ENCODE data around the gene TRIM33. TPM values are rescaled to one million over a fixed set of nuclear protein-coding genes. Genes with fewer than 3 reads are reported as not detected.
"Not testable (repeated sequence)": the region's sequence is repeated elsewhere in the genome, so short reads cannot be mapped to it uniquely, and the experiment has no call there.

TRIM33 gene
- total RNA-seq, 2 experiments from 2014 or later, result 43.8 to 45.6 TPM

DNA sequence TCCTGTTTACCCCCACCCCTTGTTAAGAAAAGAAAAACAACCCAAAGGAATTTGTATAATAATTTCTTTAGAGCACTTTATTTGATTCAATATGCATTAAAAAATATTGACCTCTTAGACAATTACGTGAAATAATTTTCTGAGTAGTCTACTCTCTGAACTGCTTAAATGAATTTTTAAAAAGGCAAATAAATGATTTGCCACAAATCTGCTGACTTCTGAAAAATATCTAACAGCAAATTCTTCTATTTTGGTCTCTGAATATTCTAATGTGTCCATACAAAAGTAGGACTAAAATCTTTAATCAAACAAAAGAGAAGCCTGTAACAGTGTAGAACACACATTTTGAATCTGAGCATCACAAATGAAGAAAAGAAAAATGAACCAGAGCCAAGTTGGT lies 115.1 kb downstream of the TRIM33 start:
- peaks cover 47% of the 10 kb centered on the region for H3K36me3 Mint-ChIP-seq
- DNase-seq (no peak), ATAC-seq (ENCODE audit: low read depth) (no peak)
- no peaks in the 10 kb centered on the region for H3K27me3 Mint-ChIP-seq
- POLR2A ChIA-PET, result no interaction called here
- H3K9me3 Mint-ChIP-seq, result no peaks in the 10 kb centered on the region
- no peak overlapping the region for H3K4me3 Mint-ChIP-seq
- no peaks in the 10 kb centered on the region for H3K4me1 Mint-ChIP-seq
- H3K27ac Mint-ChIP-seq, result no peak overlapping the region

DNA sequence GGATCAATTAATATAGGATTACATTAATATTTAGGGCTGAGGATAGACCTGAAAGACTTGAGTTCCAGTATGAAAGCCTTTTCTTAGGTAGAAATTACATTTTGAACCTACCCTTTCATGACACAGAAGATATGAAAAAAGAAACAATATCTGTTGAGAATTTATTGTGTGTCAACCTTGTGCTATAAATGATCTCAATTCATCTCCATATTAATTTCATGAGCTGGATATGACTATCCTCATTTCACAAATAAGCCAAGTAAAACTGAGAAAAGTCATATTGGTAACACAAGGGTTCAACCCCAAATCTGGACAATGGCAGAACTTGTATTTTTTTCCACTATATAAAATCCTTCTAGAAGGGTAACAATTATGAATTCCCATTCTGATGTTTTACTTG lies 120.0 kb downstream of the TRIM33 start:
- no peak for ATAC-seq (ENCODE audit: low read depth)

DNA sequence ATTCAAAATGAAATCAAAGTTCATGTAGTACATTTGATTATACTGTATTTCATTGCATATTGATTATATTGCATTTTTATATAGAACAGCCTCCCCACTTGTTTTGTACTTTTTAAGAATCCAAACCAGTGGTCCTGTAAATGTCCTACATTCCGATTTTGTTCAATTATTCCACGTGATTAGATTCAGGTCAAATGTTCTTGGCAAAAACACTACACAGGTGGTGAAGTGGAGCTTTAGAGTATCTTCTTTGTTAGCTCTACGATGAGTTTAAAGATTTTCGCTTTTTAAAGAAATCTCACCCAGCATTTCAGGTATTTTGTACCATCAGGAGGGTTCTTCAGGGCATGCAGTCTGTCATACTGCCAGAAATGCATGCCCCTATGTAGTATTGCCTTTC lies 120.6 kb downstream of the TRIM33 start:
- no peak overlapping the region for H3K27ac Mint-ChIP-seq
- no peaks in the 10 kb centered on the region for H3K4me1 Mint-ChIP-seq
- peaks cover 9% of the 10 kb centered on the region for H3K9me3 Mint-ChIP-seq
- no peak overlapping the region for H3K4me3 Mint-ChIP-seq
- ATAC-seq (ENCODE audit: low read depth) (no peak), DNase-seq (no peak)
- POLR2A ChIA-PET, result no interaction called here
- H3K36me3 Mint-ChIP-seq, result peaks cover 43% of the 10 kb centered on the region
- H3K27me3 Mint-ChIP-seq, result no peaks in the 10 kb centered on the region

More for the DNA sequence above, 120.0 kb downstream of the TRIM33 start:
- Mint-ChIP-seq H3K36me3 (peaks cover 43% of the 10 kb centered on the region), H3K4me3 (no peak overlapping the region), H3K27ac (no peak overlapping the region), H3K27me3 (no peaks in the 10 kb centered on the region), H3K9me3 (peaks cover 8% of the 10 kb centered on the region), H3K4me1 (no peaks in the 10 kb centered on the region)
- no peak for DNase-seq
- POLR2A ChIA-PET, result no interaction called here

DNA sequence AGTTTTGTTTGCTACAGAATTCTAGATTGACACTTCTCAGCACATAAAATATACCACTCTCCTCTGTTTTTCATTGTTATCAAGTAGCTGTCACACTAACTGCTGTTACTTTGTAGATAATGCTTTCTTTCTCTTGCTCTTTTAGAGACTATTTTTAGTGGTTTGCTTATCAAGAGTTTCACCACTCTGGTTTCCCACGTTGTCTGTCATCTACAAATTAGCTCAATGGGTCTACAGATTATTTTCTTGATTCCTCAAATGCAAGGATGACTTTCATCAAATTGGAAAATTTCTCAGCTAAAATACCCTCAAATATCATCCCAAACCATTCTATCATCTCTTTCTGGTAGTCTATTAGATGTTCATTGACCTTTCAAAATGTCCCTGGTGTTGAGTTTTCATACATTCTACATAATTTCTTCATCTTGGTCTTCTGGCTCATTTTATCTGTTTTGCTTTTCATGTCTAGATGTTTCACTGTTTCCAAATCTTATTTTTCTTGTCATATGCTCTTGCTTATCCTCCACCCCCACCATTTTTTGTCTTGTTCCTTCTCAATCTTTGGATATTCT lies 122.5 kb downstream of the TRIM33 start:
- ATAC-seq (ENCODE audit: low read depth) (no peak), DNase-seq (no peak)
- Mint-ChIP-seq H3K4me3 (no peak overlapping the region), H3K27me3 (no peaks in the 10 kb centered on the region), H3K27ac (no peak overlapping the region), H3K4me1 (no peaks in the 10 kb centered on the region), H3K9me3 (peaks cover 16% of the 10 kb centered on the region), H3K36me3 (peaks cover 31% of the 10 kb centered on the region)
- POLR2A ChIA-PET, result no interaction called here

DNA sequence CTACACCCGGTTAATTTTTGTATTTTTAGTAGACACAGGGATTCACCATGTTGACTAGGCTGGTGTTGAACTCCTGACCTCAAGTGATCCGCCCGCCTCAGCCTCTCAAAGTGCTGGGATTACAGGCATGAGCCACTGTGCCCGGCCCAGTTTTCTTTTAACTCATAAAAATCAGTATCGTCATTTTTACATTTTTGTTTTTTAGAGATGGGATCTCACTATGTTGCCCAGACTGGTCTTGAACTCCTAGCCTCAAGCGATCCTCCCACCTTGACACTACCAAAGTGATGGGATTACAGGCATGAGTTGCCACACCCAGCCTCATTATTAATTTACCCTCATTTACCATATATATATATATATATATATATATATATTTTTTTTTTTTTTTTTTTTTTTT lies 123.4 kb downstream of the TRIM33 start:
- not testable (repeated sequence) for ATAC-seq (ENCODE audit: low read depth); H3K27ac Mint-ChIP-seq; H3K27me3 Mint-ChIP-seq; DNase-seq; H3K4me3 Mint-ChIP-seq; H3K4me1 Mint-ChIP-seq
- Mint-ChIP-seq H3K9me3 (peaks cover 16% of the 10 kb centered on the region), H3K36me3 (peaks cover 31% of the 10 kb centered on the region)
- POLR2A ChIA-PET, result interaction anchor here (1.2 kb wide), 1 partner anchor 124 kb away, joined by 4 read pairs; the partner anchor contains the start of gene TRIM33

DNA sequence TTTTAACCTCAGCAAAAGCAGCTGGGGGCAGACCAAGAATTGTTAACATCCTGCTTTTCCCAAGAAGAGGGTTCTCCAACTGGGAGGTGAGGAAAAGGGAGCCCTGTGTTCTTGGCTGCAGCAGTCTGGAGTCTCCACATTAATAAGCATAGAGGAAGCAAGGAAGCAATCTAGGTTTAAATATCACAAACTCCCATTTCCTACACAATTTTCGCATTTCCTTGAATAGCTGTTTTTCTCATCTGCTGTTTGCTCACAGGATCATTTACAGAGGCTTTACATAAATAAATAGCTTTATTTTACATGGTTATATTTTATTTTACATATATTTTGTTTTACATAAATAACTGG lies 124.0 kb downstream of the TRIM33 start:
- POLR2A ChIA-PET, result interaction anchor here (1.2 kb wide), 1 partner anchor 124 kb away, joined by 4 read pairs; the partner anchor contains the start of gene TRIM33
- no peaks in the 10 kb centered on the region for H3K27me3 Mint-ChIP-seq
- H3K4me3 Mint-ChIP-seq, result no peak overlapping the region
- no peak for DNase-seq
- H3K27ac Mint-ChIP-seq, result no peak overlapping the region
- H3K9me3 Mint-ChIP-seq, result peaks cover 19% of the 10 kb centered on the region
- H3K4me1 Mint-ChIP-seq, result no peaks in the 10 kb centered on the region
- ATAC-seq (ENCODE audit: low read depth), result no peak
- H3K36me3 Mint-ChIP-seq, result peaks cover 26% of the 10 kb centered on the region

DNA sequence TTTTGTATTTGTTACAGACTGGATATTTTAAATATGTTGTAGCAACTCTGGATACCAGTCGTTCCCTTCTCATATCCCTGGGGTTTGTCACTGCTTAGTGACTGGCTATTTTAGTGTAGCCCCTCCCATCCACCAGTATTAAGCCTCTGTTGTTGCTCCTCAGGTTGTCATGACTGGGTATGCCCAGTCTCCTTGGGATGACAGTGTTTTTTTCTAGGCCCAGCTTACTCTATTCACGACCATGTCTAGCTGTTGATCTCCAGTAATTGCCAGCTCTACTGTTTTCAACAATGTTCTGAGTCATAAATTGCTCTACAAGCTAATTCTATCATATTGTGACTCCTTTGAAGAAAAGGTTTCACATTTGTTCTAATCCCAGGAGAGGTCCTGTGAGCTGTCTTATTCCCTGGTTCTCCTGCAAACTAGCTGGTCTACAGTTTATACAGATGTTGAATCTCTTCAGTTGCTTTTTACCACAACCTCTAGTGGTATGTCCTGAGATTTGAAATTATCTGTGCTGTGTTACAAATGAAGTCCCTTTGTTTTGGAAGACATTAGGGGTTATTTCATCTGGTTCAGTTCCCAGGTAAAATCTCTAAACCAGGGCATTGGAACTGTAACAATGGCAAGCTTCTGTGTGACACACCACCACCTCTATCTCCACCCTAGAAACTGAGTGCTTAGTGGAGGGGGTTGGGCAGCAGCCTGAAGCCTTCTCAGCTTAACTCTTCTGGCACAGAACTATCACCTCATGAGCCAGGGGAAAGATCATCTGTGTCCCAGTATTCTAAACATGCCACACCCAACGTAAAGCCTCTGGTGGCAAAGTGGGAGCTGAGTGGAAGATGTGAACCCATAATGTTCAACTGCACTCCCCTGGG lies 124.6 kb downstream of the TRIM33 start:
- DNase-seq (no peak), ATAC-seq (ENCODE audit: low read depth) (no peak)
- Mint-ChIP-seq H3K9me3 (peaks cover 19% of the 10 kb centered on the region), H3K27ac (no peak overlapping the region), H3K4me3 (no peak overlapping the region), H3K36me3 (peaks cover 21% of the 10 kb centered on the region), H3K27me3 (no peaks in the 10 kb centered on the region), H3K4me1 (no peaks in the 10 kb centered on the region)
- POLR2A ChIA-PET, result interaction anchor here (1.2 kb wide), 1 partner anchor 125 kb away, joined by 4 read pairs; the partner anchor contains the start of gene TRIM33

DNA sequence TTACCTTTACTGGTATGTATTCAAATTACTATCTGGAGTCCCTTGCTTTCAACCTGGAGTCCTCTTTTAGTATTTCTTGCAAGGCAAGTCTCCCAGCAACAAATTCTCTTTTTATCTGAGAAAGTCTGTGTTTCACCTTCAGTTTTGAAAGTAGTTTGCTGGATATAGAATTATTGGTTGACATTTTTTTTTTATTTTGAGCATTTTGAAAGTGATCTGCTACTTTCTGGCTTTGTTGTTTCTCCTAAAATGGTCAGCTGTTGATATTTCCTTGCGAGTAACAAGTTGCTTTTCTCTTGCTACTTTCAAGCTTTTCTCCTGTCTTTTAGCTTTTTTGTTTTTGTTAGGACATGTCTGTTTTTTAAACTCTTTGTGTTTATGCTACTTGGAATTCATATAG lies 126.1 kb downstream of the TRIM33 start:
- DNase-seq (no peak), ATAC-seq (ENCODE audit: low read depth) (no peak)
- H3K4me3 Mint-ChIP-seq, result no peak overlapping the region
- H3K9me3 Mint-ChIP-seq, result peaks cover 20% of the 10 kb centered on the region
- POLR2A ChIA-PET, result no interaction called here
- no peaks in the 10 kb centered on the region for H3K4me1 Mint-ChIP-seq
- no peaks in the 10 kb centered on the region for H3K27me3 Mint-ChIP-seq
- H3K27ac Mint-ChIP-seq, result no peak overlapping the region
- peaks cover 10% of the 10 kb centered on the region for H3K36me3 Mint-ChIP-seq

DNA sequence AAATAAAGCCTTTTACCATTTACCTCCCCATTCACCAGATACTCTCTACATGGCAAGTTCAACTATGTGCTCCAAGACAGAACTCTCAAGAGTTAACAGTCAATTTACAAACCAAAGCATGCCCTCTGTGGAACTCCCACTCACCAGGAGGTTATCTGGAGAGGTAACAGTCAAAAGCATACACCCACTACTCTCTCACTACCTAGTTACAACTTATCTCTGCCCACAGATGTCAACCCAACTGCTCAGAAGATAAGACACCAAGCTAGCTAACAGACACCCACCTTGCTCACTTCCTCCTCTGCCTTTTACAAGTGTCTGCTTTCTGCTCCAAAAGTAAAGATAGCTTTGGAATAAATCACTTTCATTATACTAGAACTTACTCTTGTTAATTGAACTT lies 131.0 kb downstream of the TRIM33 start:
- Mint-ChIP-seq H3K4me3 (no peak overlapping the region), H3K27ac (no peak overlapping the region), H3K4me1 (no peaks in the 10 kb centered on the region), H3K27me3 (no peaks in the 10 kb centered on the region), H3K9me3 (peaks cover 24% of the 10 kb centered on the region), H3K36me3 (no peaks in the 10 kb centered on the region)
- no peak for DNase-seq
- POLR2A ChIA-PET, result interaction anchor here (0.7 kb wide), 1 partner anchor 282 kb away, joined by 5 read pairs; no protein-coding TSS in a partner anchor
- no peak for ATAC-seq (ENCODE audit: low read depth)

DNA sequence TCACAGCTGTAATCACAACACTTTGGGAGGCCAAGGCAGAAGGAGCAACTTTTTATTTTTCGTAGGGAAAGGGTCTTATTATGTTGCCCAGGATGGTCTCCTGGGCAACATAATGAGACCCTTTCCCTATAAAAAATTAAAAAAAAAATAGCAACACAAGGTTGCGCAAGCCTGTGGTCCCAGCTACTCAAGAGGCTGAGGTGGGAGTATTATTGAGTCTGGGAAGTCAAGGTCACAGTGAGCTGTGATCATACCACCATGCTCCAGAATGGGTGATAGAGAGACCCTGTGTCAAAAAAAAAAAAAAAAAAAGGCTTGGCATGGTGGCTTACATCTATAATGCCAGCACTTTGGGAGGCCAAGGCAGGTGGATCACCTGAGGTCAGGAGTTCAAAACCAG lies 131.6 kb downstream of the TRIM33 start:
- Mint-ChIP-seq H3K4me3 (no peak overlapping the region), H3K27ac (no peak overlapping the region), H3K36me3 (no peaks in the 10 kb centered on the region), H3K9me3 (peaks cover 21% of the 10 kb centered on the region), H3K4me1 (no peaks in the 10 kb centered on the region), H3K27me3 (no peaks in the 10 kb centered on the region)
- no peak for ATAC-seq (ENCODE audit: low read depth)
- POLR2A ChIA-PET, result interaction anchor here (0.7 kb wide), 2 partner anchors 10 to 281 kb away, joined by 3 to 5 read pairs; no protein-coding TSS in a partner anchor
- DNase-seq, result no peak

DNA sequence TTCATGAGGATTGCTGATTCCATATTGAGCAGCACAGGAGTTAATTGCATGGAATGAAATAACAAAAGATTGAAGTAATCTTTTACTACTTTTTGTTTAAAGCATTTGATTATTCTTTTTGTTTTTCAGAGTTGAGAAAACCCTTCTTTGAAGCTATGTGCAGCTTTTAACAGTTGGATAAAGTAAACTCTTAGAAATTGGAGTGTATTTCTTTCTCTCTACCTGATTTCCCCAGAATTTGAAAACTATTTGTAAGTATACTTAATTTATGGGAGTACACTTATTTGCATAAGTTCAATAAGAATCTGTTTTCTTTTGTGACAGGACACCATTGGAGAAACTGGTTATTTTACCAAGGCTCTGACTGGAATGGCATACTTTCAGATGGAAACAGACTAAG lies 133.6 kb downstream of the TRIM33 start:
- H3K9me3 Mint-ChIP-seq, result peaks cover 23% of the 10 kb centered on the region

DNA sequence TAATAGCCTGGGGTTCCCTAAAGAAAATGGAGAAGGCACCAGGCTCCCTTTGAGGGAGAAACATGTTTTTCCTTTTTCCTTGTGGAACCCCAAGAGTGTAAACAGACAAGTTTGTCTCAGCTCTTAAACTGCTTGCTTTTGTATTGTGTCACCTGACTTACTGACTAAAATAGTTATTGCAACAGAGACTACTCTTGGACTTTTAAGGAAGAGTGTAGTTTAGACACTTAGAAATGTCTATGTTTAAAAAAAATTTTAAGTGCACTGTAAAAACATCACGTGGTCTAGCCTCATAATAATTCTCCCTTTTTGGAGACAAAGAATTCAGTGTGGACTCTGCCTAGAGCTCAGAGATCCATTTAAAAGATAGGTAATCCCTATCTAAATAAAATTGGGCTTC lies 141.1 kb downstream of the TRIM33 start:
- H3K36me3 Mint-ChIP-seq, result no peaks in the 10 kb centered on the region
- H3K4me1 Mint-ChIP-seq, result peaks cover 1% of the 10 kb centered on the region
- DNase-seq, result no peak
- no peak overlapping the region for H3K27ac Mint-ChIP-seq
- no peak overlapping the region for H3K4me3 Mint-ChIP-seq
- POLR2A ChIA-PET, result no interaction called here
- no peak for ATAC-seq (ENCODE audit: low read depth)
- H3K27me3 Mint-ChIP-seq, result peaks cover 8% of the 10 kb centered on the region
- H3K9me3 Mint-ChIP-seq, result peaks cover 7% of the 10 kb centered on the region

More for the DNA sequence above, 133.6 kb downstream of the TRIM33 start:
- DNase-seq, result no peak
- H3K4me3 Mint-ChIP-seq, result no peak overlapping the region
- H3K27ac Mint-ChIP-seq, result no peak overlapping the region
- no peaks in the 10 kb centered on the region for H3K36me3 Mint-ChIP-seq
- no peaks in the 10 kb centered on the region for H3K4me1 Mint-ChIP-seq
- no peak for ATAC-seq (ENCODE audit: low read depth)
- H3K27me3 Mint-ChIP-seq, result no peaks in the 10 kb centered on the region
- POLR2A ChIA-PET, result no interaction called here

DNA sequence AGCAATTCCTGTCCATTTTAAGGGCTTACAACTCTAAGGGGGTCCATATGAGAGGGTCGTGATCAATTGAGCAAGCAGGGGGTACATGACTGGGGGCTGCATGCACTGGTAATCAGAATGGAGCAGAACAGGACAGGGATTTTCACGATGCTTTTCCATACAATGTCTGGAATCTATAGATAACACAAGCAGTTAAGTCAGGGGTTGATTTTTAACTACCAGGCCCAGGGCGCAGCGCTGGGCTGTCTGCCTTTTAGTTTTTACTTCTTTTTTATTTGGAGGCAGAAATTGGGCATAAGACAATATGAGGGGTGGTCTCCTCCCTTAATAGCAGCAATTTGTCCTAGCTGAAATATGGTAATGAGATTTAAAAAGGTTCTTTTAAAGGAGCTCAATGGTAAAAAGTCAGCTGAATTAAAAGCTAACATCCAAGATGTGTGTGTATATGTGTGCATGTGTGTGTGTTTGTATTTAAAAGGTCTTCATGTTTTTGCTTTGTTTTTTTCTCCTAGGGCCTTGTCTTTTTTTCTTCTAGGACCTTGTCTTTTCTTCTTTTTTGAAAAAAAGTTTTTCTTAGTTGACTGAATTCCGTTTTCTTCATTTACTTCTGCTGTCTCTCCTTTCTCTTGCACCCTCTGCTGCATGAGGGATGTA lies 141.6 kb downstream of the TRIM33 start:
- POLR2A ChIA-PET; DNase-seq; H3K27ac Mint-ChIP-seq; H3K4me1 Mint-ChIP-seq; H3K36me3 Mint-ChIP-seq; H3K27me3 Mint-ChIP-seq; ATAC-seq (ENCODE audit: low read depth); H3K9me3 Mint-ChIP-seq; H3K4me3 Mint-ChIP-seq: not testable (repeated sequence)

Measured in activated naive CD8-positive, alpha-beta T cell treated with anti-CD3 and anti-CD28 coated beads, Interleukin-2, amount 10 ng/mL, durations not matched to agents 7 days and 5 days (primary cell).